Measurements from ENCODE around the gene TSC22D4. TPM values are rescaled to one million over a fixed set of nuclear protein-coding genes. Genes with fewer than 3 reads are reported as not detected.
A peak's percentile ranks its signal among the peaks of the same experiment; 100 is the strongest.
"Not testable (repeated sequence)": the region's sequence is repeated elsewhere in the genome, so short reads cannot be mapped to it uniquely, and the experiment has no call there.

TSC22D4 gene
- 100 to 1,000 TPM; 144 to 154 TPM for total RNA-seq
- polyA plus RNA-seq = 10 to 100 TPM; 30.0 to 34.5 TPM

- Histone ChIP-seq H3K4me3 (ENCODE audit: low read length in 2 of 2) (peak within 1 kb of the TSS; percentile 81 to 95), H3K27me3 (ENCODE audit: insufficient read depth, low read length) (no peaks in the 10 kb centered on the region), H3K4me1 (ENCODE audit: insufficient read depth, low read length) (peaks cover 58% of the 10 kb centered on the region), H3K36me3 (ENCODE audit: insufficient read depth, low read length) (peaks cover 28% of the 10 kb centered on the region), H3K9me3 (ENCODE audit: control insufficient read depth in 1 of 2, low read length in 2 of 2) (no peaks in the 10 kb centered on the region), H3K27ac (ENCODE audit: low read depth, low read length) (peak within 1 kb of the TSS; percentile 75)
- intact Hi-C loops (cut with micrococcal nuclease) = loop anchor here (1.0 kb wide), 6 partner anchors 10 to 194 kb away; partner anchors contain the start of genes AGFG2, FBXO24, GNB2 and LRCH4
- CTCF ChIA-PET (ENCODE audit: partially characterized antibody) = interaction anchor here (0.8 to 7.9 kb wide), 14 partner anchors 9 to 226 kb away, joined by 3 to 76 read pairs (median 4); partner anchors contain the start of genes AGFG2 and POP7
- Mint-ChIP-seq H3K4me3 (peak within 1 kb of the TSS; percentile 82 to 99 (median 98)), H3K9me3 (peaks cover 0 to 2% (median 0%) of the 10 kb centered on the region in 8 donors), H3K36me3 (peaks cover 4 to 30% of the 10 kb centered on the region in 2 donors), H3K27me3 (no peaks in the 10 kb centered on the region), H3K4me1 (peaks cover 28 to 57% (median 38%) of the 10 kb centered on the region in 4 donors), H3K27ac (peak within 1 kb of the TSS; percentile 75 to 99 (median 94))
- POLR2A ChIA-PET (ENCODE audit: partially characterized antibody) = interaction anchor here (0.8 to 9.2 kb wide), 24 partner anchors 11 to 373 kb away, joined by 3 to 121 read pairs (median 6); partner anchors contain the start of genes AGFG2, FBXO24, LRCH4 and MEPCE
- DNase-seq = peak; percentile 93 to 97 (median 95)
Observed at GRCh38 chr7:100478958-100479660, at the start of gene TSC22D4. TSC22D4 (minus strand) TSS chr7:100479214; CDS start chr7:100478038, 1,176 bp downstream.

GRCh38 chr7:100528108-100528866 is 49.3 kb upstream of the TSC22D4 start:
- H3K9me3 ChIP-seq (ENCODE audit: control insufficient read depth in 1 of 2, low read length in 2 of 2); H3K4me1 Mint-ChIP-seq; H3K4me3 Mint-ChIP-seq; H3K27ac ChIP-seq (ENCODE audit: low read depth, low read length); intact Hi-C loops (cut with micrococcal nuclease); H3K27ac Mint-ChIP-seq; H3K36me3 Mint-ChIP-seq; H3K27me3 Mint-ChIP-seq; H3K36me3 ChIP-seq (ENCODE audit: insufficient read depth, low read length); H3K4me3 ChIP-seq (ENCODE audit: low read length in 2 of 2); H3K9me3 Mint-ChIP-seq; DNase-seq; H3K27me3 ChIP-seq (ENCODE audit: insufficient read depth, low read length); H3K4me1 ChIP-seq (ENCODE audit: insufficient read depth, low read length): not testable (repeated sequence)
- POLR2A ChIA-PET (ENCODE audit: partially characterized antibody) = interaction anchor here (0.6 to 1.3 kb wide), 3 partner anchors 10 to 31 kb away, joined by 3 to 4 read pairs (median 3); partner anchors contain the start of gene AGFG2
- CTCF ChIA-PET (ENCODE audit: partially characterized antibody) = interaction anchor here (0.7 to 1.3 kb wide), 5 partner anchors 12 to 36 kb away, joined by 3 to 5 read pairs (median 3); no protein-coding TSS in a partner anchor

GRCh38 chr7:100523192-100523591 is 44.2 kb upstream of the TSC22D4 start:
- H3K4me1 Mint-ChIP-seq; H3K4me3 Mint-ChIP-seq; H3K27me3 ChIP-seq (ENCODE audit: insufficient read depth, low read length); H3K27ac Mint-ChIP-seq; intact Hi-C loops (cut with micrococcal nuclease); POLR2A ChIA-PET (ENCODE audit: partially characterized antibody); DNase-seq; H3K36me3 Mint-ChIP-seq; H3K4me3 ChIP-seq (ENCODE audit: low read length in 2 of 2); H3K27ac ChIP-seq (ENCODE audit: low read depth, low read length); H3K36me3 ChIP-seq (ENCODE audit: insufficient read depth, low read length); H3K9me3 Mint-ChIP-seq; CTCF ChIA-PET (ENCODE audit: partially characterized antibody); H3K9me3 ChIP-seq (ENCODE audit: control insufficient read depth in 1 of 2, low read length in 2 of 2); H3K27me3 Mint-ChIP-seq; H3K4me1 ChIP-seq (ENCODE audit: insufficient read depth, low read length): not testable (repeated sequence)

- H3K9me3 Mint-ChIP-seq; H3K27ac Mint-ChIP-seq; intact Hi-C loops (cut with micrococcal nuclease); H3K27ac ChIP-seq (ENCODE audit: low read depth, low read length); H3K27me3 ChIP-seq (ENCODE audit: insufficient read depth, low read length); H3K4me1 ChIP-seq (ENCODE audit: insufficient read depth, low read length); H3K27me3 Mint-ChIP-seq; H3K4me3 ChIP-seq (ENCODE audit: low read length in 2 of 2); H3K36me3 ChIP-seq (ENCODE audit: insufficient read depth, low read length); H3K36me3 Mint-ChIP-seq; H3K9me3 ChIP-seq (ENCODE audit: control insufficient read depth in 1 of 2, low read length in 2 of 2); DNase-seq; H3K4me3 Mint-ChIP-seq: not testable (repeated sequence)
- H3K4me1 Mint-ChIP-seq = peaks cover 4 to 13% (median 7%) of the 10 kb centered on the region in 4 donors
- ChIA-PET POLR2A (ENCODE audit: partially characterized antibody) (interaction anchor here (0.9 kb wide), 1 partner anchor 11 kb away, joined by 3 read pairs; no protein-coding TSS in a partner anchor), CTCF (ENCODE audit: partially characterized antibody) (interaction anchor here (1.5 kb wide), 1 partner anchor 19 kb away, joined by 3 read pairs; no protein-coding TSS in a partner anchor)
Observed at GRCh38 chr7:100521909-100522593, 43.0 kb upstream of the TSC22D4 start.

GRCh38 chr7:100521076-100521475 is 42.1 kb upstream of the TSC22D4 start:
- CTCF ChIA-PET (ENCODE audit: partially characterized antibody) = interaction anchor here (1.5 kb wide), 1 partner anchor 20 kb away, joined by 3 read pairs; no protein-coding TSS in a partner anchor

GRCh38 chr7:100520138-100520537 is 41.1 kb upstream of the TSC22D4 start:
- Mint-ChIP-seq H3K27me3 (no peaks in the 10 kb centered on the region), H3K4me3 (no peak overlapping the region), H3K27ac (peak overlapping the region in 3 of 7 donors; percentile 22 to 74 (median 63)), H3K4me1 (peaks cover 17 to 32% (median 24%) of the 10 kb centered on the region in 4 donors), H3K9me3 (no peaks in the 10 kb centered on the region), H3K36me3 (no peaks in the 10 kb centered on the region)
- no peak for DNase-seq
- H3K27ac ChIP-seq (ENCODE audit: low read depth, low read length) = no peak overlapping the region
- H3K9me3 ChIP-seq (ENCODE audit: control insufficient read depth in 1 of 2, low read length in 2 of 2) = no peaks in the 10 kb centered on the region
- no peaks in the 10 kb centered on the region for H3K36me3 ChIP-seq (ENCODE audit: insufficient read depth, low read length)
- peaks cover 27% of the 10 kb centered on the region for H3K4me1 ChIP-seq (ENCODE audit: insufficient read depth, low read length)
- H3K4me3 ChIP-seq (ENCODE audit: low read length in 2 of 2) = no peak overlapping the region
- H3K27me3 ChIP-seq (ENCODE audit: insufficient read depth, low read length) = no peaks in the 10 kb centered on the region
- ChIA-PET CTCF (ENCODE audit: partially characterized antibody) (interaction anchor here (0.6 to 1.6 kb wide), 8 partner anchors 15 to 64 kb away, joined by 3 to 5 read pairs (median 3); partner anchors contain the start of gene NYAP1), POLR2A (ENCODE audit: partially characterized antibody) (interaction anchor here (0.9 kb wide), 1 partner anchor 65 kb away, joined by 3 read pairs; no protein-coding TSS in a partner anchor)
- intact Hi-C loops (cut with micrococcal nuclease) = no loop called here

More at GRCh38 chr7:100521076-100521475, 42.1 kb upstream of the TSC22D4 start:
- Histone ChIP-seq H3K27me3 (ENCODE audit: insufficient read depth, low read length) (no peaks in the 10 kb centered on the region), H3K36me3 (ENCODE audit: insufficient read depth, low read length) (no peaks in the 10 kb centered on the region), H3K4me3 (ENCODE audit: low read length in 2 of 2) (no peak overlapping the region), H3K4me1 (ENCODE audit: insufficient read depth, low read length) (peaks cover 17% of the 10 kb centered on the region), H3K9me3 (ENCODE audit: control insufficient read depth in 1 of 2, low read length in 2 of 2) (no peaks in the 10 kb centered on the region), H3K27ac (ENCODE audit: low read depth, low read length) (no peak overlapping the region)
- intact Hi-C loops (cut with micrococcal nuclease) = no loop called here
- Mint-ChIP-seq H3K36me3 (no peaks in the 10 kb centered on the region), H3K4me1 (peaks cover 10 to 23% (median 16%) of the 10 kb centered on the region in 4 donors), H3K27ac (peak overlapping the region in 1 of 7 donors; percentile 1), H3K4me3 (no peak overlapping the region), H3K27me3 (no peaks in the 10 kb centered on the region), H3K9me3 (no peaks in the 10 kb centered on the region)
- no peak for DNase-seq
- POLR2A ChIA-PET (ENCODE audit: partially characterized antibody) = no interaction called here
